ENCODE measurements around the gene OR7A17.

The OR7A17 gene

GRCh38 chr19:14886032-14886431, at the start of gene OR7A17:
TSS of gene OR7A17 (minus strand) at chr19:14886132. CDS start at chr19:14881355, 4,777 bp downstream.
- DNase-seq = no peak

- no peak for DNase-seq
Observed at GRCh38 chr19:14933506-14933905, 47.6 kb upstream of the OR7A17 start.

GRCh38 chr19:14916848-14917247, 30.9 kb upstream of the OR7A17 start:
- no peak for DNase-seq

GRCh38 chr19:14915116-14915515, 29.2 kb upstream of the OR7A17 start:
- no peak for DNase-seq

GRCh38 chr19:14906711-14907110, 20.8 kb upstream of the OR7A17 start:
- DNase-seq = no peak

- DNase-seq = no peak
Observed at GRCh38 chr19:14901675-14902260, 15.8 kb upstream of the OR7A17 start.

GRCh38 chr19:14890643-14891379, 4.9 kb upstream of the OR7A17 start:
- DNase-seq = no peak

- DNase-seq = no peak
Observed at GRCh38 chr19:14889994-14890642, 4.2 kb upstream of the OR7A17 start.

- no peak for DNase-seq
Observed at GRCh38 chr19:14871619-14872230, 14.2 kb downstream of the OR7A17 start.

- DNase-seq = no peak
Observed at GRCh38 chr19:14868497-14868896, 17.4 kb downstream of the OR7A17 start.

- DNase-seq = no peak
Observed at GRCh38 chr19:14848822-14849221, 37.1 kb downstream of the OR7A17 start, which contains the start of gene OR7A10. TSS of gene OR7A10 (minus strand) at chr19:14848922. CDS start at chr19:14841877, 7,045 bp downstream.

- DNase-seq = no peak
Observed at GRCh38 chr19:14843578-14843977, 42.4 kb downstream of the OR7A17 start.

- no peak for DNase-seq
Observed at GRCh38 chr19:14843169-14843568, 42.8 kb downstream of the OR7A17 start.

GRCh38 chr19:14840206-14840605, 45.7 kb downstream of the OR7A17 start:
- DNase-seq = no peak

- DNase-seq = no peak
Observed at GRCh38 chr19:14837391-14837790, 48.5 kb downstream of the OR7A17 start.

- no peak for DNase-seq
Observed at GRCh38 chr19:14835011-14835410, 50.9 kb downstream of the OR7A17 start, which contains the start of the genes OR7A5 and OR7C1. TSS of gene OR7A5 (minus strand) at chr19:14835185. CDS start at chr19:14828241, 6,944 bp downstream. TSS of gene OR7C1 (minus strand) at chr19:14835185. CDS start at chr19:14800136, 35,049 bp downstream.

- DNase-seq = no peak
Observed at GRCh38 chr19:14830702-14831101, 55.2 kb downstream of the OR7A17 start.
